GM15510 (cell line): ENCODE measurements around the gene SORL1-AS1.

Source experiments
- POLR2A ChIP-seq: IDR thresholded peaks from 3 replicates; pipeline ENCODE4 v1.6.1; 2011; ENCODE audit warnings: borderline replicate concordance; ENCODE audit not compliant: insufficient read length; ENCODE audit errors: extremely low read depth

Gene SORL1-AS1

GRCh38 chr11:121452609-121453150 lies at the start of gene SORL1-AS1:
SORL1-AS1 (minus strand) TSS chr11:121452967.
- no peak for TF ChIP-seq POLR2A

DNA sequence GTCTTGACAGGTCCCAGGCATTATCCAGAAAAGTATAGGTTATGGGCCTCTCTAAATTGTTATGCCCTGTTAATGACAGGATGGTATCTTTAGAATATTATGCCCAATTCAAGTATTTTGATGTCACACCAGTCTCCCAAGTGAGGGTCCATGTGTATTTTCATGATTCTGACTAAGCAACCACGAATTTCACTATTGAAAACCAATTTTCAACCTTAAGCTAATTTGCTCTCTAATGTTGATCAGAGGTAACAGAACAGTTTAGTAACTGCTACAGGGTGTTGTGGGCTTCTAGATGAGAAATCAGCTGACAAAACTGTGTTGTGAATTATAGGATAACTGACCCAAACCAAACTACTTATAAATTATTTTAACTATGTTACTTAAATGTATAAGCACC lies 48.0 kb upstream of the SORL1-AS1 start:
- no peak for TF ChIP-seq POLR2A

DNA sequence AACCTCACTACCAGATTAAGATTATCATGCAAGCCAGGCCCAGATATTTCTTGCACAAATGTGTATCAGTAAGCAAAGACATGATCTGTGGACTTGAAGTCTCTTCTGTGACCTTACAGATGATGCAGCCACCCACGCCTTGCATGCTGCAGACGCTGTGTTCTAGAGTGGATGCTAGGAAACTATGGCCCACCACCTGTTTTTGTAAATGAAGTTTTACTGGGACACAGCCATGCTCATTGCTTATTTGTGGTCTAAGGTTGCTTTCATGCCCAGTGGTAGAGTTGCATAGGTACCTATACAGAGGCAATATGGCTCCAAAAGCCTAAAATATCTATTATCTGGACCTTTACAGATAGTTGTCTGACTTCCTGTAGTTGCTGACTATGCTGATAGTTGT lies 47.5 kb upstream of the SORL1-AS1 start:
- no peak for TF ChIP-seq POLR2A

DNA sequence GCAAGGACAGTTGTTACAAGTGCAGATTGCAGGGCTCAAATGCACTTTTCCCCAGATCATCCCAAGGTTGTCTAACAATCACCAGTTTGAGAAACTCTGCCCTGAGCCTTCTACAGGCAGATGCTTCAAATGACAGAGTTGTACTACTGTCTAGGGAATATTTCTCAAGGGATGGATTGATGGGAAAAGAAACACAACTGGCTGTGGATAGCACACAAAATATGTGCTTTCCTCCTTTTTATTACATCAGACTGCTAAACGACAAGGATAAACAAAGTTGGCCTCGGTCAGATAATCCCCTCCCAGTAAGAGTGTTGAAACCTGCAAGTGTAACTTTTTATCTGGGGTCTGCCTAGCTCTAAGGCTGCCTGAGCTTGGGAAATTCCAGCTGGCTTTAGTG lies 46.6 kb upstream of the SORL1-AS1 start:
- TF ChIP-seq POLR2A: no peak

DNA sequence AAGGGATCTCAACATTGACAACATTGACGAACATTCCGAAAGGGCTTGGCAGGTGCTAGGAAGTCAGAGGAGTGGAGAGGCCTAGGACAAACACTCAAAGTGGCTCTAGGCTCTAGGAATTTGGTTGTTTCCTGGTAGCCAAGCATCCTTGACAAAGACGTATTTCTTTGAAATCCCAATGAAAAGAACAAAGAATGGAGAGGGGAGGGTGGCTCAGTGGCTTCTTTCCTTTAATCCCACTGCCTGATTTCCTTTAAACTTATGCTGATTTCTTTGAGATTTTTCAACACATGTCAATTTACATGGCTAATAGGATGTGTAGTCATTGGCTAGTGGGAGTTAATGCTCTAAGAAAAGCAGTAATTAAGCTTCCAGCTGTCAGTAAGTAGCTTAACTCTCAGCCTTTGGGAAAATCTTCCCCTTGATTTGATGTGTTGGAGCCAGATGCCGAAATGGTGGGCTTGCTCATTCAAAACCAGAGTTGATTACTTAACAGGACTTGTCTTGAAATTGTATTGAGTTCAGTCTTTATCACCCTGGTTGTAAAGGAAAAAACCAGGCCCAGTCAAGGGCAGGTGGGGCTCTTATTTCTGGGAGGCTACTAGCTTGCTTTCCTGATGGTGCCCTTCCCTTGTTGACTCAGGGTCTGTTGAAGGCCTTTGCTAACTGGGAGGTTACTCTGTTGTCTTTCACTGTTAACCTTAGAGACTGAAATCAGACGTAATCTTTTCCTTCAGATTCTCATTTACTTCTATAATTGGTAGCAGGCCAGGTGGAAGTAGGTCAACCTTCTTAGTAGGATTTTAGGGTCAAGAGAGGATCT lies 44.6 kb upstream of the SORL1-AS1 start:
- no peak for TF ChIP-seq POLR2A

DNA sequence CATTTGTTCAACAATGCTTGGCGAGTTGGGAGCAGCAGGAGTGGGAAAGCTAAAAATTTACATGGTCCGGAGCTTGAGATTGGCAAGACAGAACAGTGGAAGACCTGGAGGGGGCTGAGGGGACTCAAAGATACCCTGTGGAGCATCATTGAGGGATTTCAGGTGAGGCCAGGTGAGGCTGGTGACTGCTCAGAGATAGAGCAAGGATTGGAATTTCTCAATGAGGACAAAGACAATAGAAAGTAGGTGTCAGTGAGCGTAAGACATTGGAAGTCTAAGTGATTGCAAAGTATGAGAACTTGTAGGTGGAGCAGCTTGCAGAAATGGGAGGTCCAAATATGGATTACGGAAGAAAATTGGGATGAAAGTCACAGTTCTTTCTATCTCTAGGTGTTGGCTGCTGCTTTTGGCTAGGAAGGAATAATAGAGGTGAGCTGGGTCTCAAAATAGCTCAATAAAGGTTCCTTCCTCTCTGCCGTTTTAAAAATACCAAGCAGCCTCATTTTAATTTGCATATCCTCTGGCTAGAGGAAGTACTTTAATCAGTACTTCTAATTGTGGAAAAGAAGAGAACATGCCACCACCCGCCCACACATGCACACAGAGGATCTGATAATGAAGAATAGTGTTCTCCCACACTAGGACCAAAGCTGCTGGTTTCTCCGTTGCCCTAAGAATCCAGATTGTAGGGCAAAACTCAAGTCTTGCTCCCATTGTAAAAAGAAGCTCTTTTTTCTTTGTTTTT lies 41.8 kb upstream of the SORL1-AS1 start:
- no peak for TF ChIP-seq POLR2A

DNA sequence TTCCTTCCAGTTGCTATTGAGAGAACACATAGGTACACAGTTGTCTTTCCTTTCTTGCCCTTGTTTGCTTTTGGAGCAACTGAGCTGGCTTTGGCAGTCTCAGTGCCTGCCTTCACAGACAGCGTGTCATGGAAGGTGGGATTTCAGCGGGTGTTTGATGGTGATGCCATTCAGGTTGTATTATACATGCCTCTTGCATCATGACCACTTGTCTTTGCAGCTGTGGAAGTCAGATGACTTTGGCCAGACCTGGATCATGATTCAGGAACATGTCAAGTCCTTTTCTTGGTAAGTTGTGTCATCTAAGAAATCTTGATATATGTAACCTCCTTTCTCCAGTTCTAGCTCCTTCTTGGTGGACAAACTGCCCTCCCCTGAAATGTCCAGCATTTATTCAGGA lies 37.1 kb upstream of the SORL1-AS1 start:
- no peak for TF ChIP-seq POLR2A

DNA sequence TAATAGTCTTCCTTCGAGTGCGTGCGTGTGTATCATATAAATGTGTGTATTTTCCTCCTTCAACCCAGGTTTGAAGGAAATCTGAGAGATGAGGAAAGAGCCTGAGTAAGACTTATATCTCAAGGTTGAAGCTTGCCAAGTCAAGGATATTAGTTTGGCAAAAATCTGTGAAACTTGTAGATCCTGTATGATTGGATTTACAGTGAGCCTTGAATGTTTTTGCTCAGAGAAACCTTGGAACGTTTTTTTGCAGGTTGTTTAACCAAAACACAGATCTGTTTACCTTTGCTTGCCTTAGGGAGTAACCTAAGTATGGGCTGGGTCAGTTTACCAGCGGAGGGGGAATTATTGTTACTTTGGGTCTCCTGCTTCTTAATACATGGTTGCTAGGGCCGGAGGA lies 35.9 kb upstream of the SORL1-AS1 start:
- TF ChIP-seq POLR2A: no peak

- no peak for TF ChIP-seq POLR2A
These were observed 35.4 kb upstream of the SORL1-AS1 start for GRCh38 chr11:121488170-121488569.

DNA sequence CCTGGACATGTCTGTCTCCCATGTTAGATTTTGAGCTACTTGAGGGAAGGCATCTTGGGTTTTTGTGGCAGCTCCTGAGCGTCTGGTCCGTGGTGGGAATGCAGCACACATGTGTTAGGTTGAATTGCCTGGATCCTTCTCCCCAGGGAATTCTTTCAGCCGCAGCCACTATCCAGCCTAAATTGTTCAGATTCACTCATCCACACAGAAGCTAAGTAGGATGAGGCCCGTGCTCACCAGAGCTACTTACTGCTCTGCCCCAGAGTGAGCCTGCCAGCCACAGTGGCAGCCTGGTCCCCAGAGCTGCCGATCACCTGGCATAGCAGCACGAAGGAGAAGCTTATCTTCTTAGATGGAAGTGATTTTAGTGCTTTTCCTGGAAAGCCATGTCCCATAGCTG lies 34.4 kb upstream of the SORL1-AS1 start:
- no peak for TF ChIP-seq POLR2A

GRCh38 chr11:121486054-121486453 lies 33.3 kb upstream of the SORL1-AS1 start:
- no peak for TF ChIP-seq POLR2A

DNA sequence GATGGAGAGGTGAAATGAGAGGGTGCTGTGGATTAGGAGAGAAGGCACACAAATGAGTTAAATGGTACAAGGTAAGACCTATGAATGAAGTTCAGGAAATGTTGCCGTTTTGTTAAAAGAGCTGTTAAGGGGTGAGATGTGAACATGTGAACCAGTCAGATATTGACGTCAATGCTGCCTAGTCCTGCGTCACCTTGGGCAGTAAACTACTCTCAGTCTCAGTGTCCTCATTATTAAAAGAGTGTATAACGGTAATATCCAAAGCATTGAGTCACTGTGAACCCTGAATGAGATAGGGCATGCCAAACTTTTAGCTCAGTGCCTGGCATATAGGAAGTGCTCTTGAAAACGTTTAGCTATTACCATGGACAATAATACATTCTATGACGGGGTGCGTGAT lies 32.4 kb upstream of the SORL1-AS1 start:
- TF ChIP-seq POLR2A: no peak

DNA sequence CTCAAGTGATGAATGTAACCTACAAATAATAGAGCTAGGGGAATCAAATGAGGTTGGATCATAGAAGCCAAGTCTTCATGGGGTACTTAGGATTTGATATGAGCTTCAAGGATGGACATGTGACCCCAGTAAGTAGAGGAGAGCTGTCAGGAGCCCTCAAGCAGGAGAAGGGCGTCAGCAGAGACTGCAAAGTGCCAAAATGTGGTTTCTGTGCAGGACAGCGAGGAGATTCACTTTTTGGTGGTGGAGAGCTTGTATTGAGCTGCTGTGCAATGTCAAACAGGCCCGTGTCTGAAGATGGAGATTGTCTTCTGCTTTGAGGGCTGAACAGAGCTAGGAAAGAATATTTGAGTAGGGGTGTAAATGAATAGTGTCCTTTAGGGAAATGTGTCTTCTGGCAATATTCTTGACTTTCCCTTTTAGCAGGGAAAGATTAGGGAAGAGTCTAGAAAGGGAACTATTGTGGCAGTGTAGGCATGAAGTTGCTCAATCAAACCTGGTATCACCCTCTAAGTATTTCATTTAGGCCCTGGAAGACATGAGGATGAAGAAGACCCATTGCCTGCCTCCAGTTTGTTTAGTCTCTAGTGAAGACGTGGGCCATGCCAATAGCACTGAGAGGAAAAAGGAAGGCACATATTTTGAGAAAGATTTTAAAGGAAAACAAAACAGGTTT lies 31.2 kb upstream of the SORL1-AS1 start:
- no peak for TF ChIP-seq POLR2A

DNA sequence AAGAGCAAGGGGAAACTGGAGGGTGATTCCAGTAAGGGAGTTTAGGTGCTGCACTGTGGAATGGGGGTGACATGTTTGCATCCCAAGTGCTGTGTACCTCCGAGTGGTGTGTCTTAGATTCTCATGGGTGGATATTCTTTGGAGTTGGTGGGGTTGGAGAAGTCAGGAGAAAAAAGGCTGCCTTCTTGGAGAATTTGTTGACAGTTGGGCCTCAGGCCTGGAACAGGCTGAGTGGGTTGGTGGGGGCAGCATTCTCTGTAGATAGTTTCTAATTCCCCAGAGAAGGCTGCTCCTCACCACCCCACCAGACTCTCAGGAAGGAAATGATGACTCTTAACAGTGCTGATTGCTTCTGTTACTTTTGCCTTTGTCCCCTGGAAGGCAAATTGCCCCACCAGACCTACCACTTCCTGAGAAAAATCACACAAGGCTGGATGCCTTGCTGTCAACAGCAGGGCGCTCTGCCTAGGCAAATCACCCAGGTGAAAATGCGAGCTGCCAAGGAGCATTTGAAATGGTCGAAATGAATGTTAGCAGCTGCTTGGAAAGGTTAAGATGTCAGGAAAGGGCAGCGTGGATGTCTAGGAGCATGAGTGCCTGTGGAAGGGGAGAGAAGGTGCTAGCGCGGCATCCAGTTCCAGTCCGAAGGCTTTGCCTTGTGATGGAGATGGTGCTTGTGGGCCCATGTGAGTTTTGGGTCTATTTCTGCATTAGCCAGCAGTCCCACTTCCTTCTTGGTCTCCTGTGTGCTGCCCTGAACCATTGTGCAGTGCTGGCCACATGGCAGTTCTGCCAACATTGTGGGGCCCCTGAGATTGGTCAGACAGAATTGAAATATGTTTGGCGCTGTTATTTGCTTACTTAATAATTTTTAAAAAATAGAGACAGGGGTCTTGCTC lies 29.7 kb upstream of the SORL1-AS1 start:
- TF ChIP-seq POLR2A: peak; percentile 34

DNA sequence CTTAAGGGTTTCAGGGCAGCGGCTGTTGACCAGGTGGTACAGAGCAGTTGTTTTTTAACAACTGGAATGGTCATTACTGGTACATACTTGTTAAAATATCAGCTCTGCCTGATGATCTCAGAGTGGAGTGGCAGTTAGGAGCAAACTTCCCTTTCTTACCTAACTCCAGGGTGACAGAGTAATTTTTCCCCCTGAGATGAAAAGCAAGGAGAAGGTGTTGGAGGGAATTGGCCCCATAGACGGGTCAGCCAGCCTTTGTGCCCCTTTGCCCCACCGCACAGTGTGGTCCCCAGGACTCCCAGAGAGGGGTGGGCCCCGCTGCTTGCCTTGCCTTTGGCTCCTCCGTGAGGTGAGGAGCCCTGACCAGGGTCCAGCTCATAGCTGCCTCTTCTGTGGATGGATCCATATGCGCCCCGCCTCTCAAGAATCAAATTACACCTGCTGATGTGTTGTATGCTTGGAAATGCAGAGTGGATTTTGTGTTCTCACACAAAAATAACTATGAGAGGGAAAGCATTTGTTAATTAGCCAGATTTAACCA lies 27.0 kb upstream of the SORL1-AS1 start:
- no peak for TF ChIP-seq POLR2A
